NB4 (cell line): ENCODE results near the gene DNAH2.

Source experiments
- DNase-seq: peaks from one replicate; pipeline ENCODE4 v3.0.0; 2010; ENCODE audit warnings: low read depth
- H3K4me3 ChIP-seq: one replicate; pipeline ENCODE4 v1.5.1; 2011; ENCODE audit warnings: mild to moderate bottlenecking, low read depth, low read length, moderate library complexity
- CTCF ChIP-seq: IDR thresholded peaks from one replicate; pipeline ENCODE4 v1.5.1; 2012; ENCODE audit warnings: low read depth, low read length
- MAX ChIP-seq: IDR thresholded peaks from 2 replicates; pipeline ENCODE4 v1.6.1; 2011; ENCODE audit warnings: low read depth, low read length
- MYC ChIP-seq: IDR thresholded peaks from 2 replicates; pipeline ENCODE4 v1.6.1; 2011; ENCODE audit warnings: low read depth, low read length
- POLR2A ChIP-seq: IDR thresholded peaks from 2 replicates; pipeline ENCODE4 v1.6.1; 2011; ENCODE audit warnings: mild to moderate bottlenecking; ENCODE audit not compliant: insufficient read length; ENCODE audit errors: extremely low read depth

DNAH2 gene

GRCh38 chr17:7677388-7678067 is 40.0 kb upstream of the DNAH2 start:
- DNase-seq: no peak
- no peak overlapping the region for H3K4me3 ChIP-seq
- TF ChIP-seq MYC: no peak
- no peak for TF ChIP-seq MAX
- TF ChIP-seq CTCF: no peak
- TF ChIP-seq POLR2A: no peak

GRCh38 chr17:7684851-7685532 is 32.6 kb upstream of the DNAH2 start:
- TF ChIP-seq CTCF (no peak), MAX (no peak), MYC (no peak), POLR2A (no peak)
- peak overlapping the region; percentile 99 for H3K4me3 ChIP-seq
- DNase-seq: no peak

- TF ChIP-seq POLR2A (peak; percentile 41), MYC (peak; percentile 66), MAX (peak; percentile 56; the same call in 1 of the 2 replicates), CTCF (no peak)
- peak overlapping the region; percentile 99 for H3K4me3 ChIP-seq
- peak; percentile 91 for DNase-seq
These were observed 31.9 kb upstream of the DNAH2 start for GRCh38 chr17:7685533-7686221.

GRCh38 chr17:7686222-7687071 is 31.1 kb upstream of the DNAH2 start:
- DNase-seq: peak; percentile 84
- H3K4me3 ChIP-seq: peak overlapping the region; percentile 99

More at GRCh38 chr17:7686222-7687071, 31.1 kb upstream of the DNAH2 start:
- peak; percentile 34; the same call in 1 of the 2 replicates for TF ChIP-seq MYC
- no peak for TF ChIP-seq CTCF
- peak; percentile 16; the same call in 1 of the 2 replicates for TF ChIP-seq MAX
- TF ChIP-seq POLR2A: peak; percentile 82
